RWPE1 (cell line): ENCODE measurements around the gene ASB10.

ENCODE experiments used
- CTCF ChIA-PET: fragments of 350-600 bp; sonication (Branson Sonifier 250); formaldehyde crosslinking; extraction: SDS; loops from one replicate; lab custom pipeline; 2021; lab: Yijun Ruan, JAX
- POLR2A ChIA-PET: fragments of 400-600 bp; formaldehyde crosslinking; extraction: SDS; loops from one replicate; lab custom pipeline; 2020; ENCODE audit warnings: antibody characterized with exemption; ENCODE audit not compliant: low non-redundant PET; lab: Yijun Ruan, JAX
- DNase-seq: peaks from one replicate; pipeline ENCODE4 v3.0.0; 2012; ENCODE audit warnings: low spot score
- H3K27ac ChIP-seq: fragments of 450-650 bp; 2 replicates; pipeline ENCODE4 v1.5.1; 2017
- CTCF ChIP-seq: fragments of 450-650 bp; conservative IDR thresholded peaks from 2 replicates; pipeline ENCODE4 v1.5.1; 2017; ENCODE audit warnings: low read depth, mild to moderate bottlenecking

Gene ASB10

GRCh38 chr7:151132461-151133205, 54.4 kb downstream of the ASB10 start:
- CTCF ChIA-PET, result no interaction called here
- no peak for DNase-seq
- POLR2A ChIA-PET, result no interaction called here
- no peak for TF ChIP-seq CTCF
- no peak overlapping the region; the same call in 1 of the 2 replicates for H3K27ac ChIP-seq

- POLR2A ChIA-PET, result no interaction called here
- H3K27ac ChIP-seq, result no peak overlapping the region; the same call in 1 of the 2 replicates
- DNase-seq, result no peak
- no peak for TF ChIP-seq CTCF
- CTCF ChIA-PET, result interaction anchor here (0.6 kb wide), 1 partner anchor 10 kb away, joined by 3 read pairs; no protein-coding TSS in a partner anchor
Observed at GRCh38 chr7:151131592-151132293, 55.3 kb downstream of the ASB10 start.

GRCh38 chr7:151131224-151131591, 55.8 kb downstream of the ASB10 start:
- no peak overlapping the region for H3K27ac ChIP-seq
- DNase-seq, result no peak
- ChIA-PET CTCF (no interaction called here), POLR2A (no interaction called here)
- no peak for TF ChIP-seq CTCF

- H3K27ac ChIP-seq, result peak overlapping the region; percentile 1; the same call in 1 of the 2 replicates
- no peak for TF ChIP-seq CTCF
- ChIA-PET POLR2A (no interaction called here), CTCF (no interaction called here)
- DNase-seq, result no peak
Observed at GRCh38 chr7:151130741-151131157, 56.3 kb downstream of the ASB10 start.

GRCh38 chr7:151129960-151130591, 57.0 kb downstream of the ASB10 start:
- ChIA-PET POLR2A (no interaction called here), CTCF (interaction anchor here (0.5 kb wide), 1 partner anchor 42 kb away, joined by 5 read pairs; no protein-coding TSS in a partner anchor)
- H3K27ac ChIP-seq, result peak overlapping the region; percentile 1; the same call in 1 of the 2 replicates

More at GRCh38 chr7:151129960-151130591, 57.0 kb downstream of the ASB10 start:
- no peak for TF ChIP-seq CTCF
- DNase-seq, result no peak
